ENCODE data around the gene DDX51. TPM values are rescaled to one million over a fixed set of nuclear protein-coding genes. Genes with fewer than 3 reads are reported as not detected.
"Not testable (repeated sequence)": the region's sequence is repeated elsewhere in the genome, so short reads cannot be mapped to it uniquely, and the experiment has no call there.

DDX51 gene
- polyA plus RNA-seq, 4 donors = 12.9 to 24.7 (median 21.6) TPM

- DNase-seq (ENCODE audit: low read depth in 4 of 4, low spot score in 2 of 4) = no peak
Observed at GRCh38 chr12:132156573-132157325, 12.6 kb upstream of the DDX51 start.

- DNase-seq (ENCODE audit: low read depth in 4 of 4, low spot score in 2 of 4) = no peak
Observed at GRCh38 chr12:132155771-132156572, 11.9 kb upstream of the DDX51 start.

- DNase-seq (ENCODE audit: low read depth in 4 of 4, low spot score in 2 of 4) = no peak
Observed at GRCh38 chr12:132154941-132155770, 11.0 kb upstream of the DDX51 start.

GRCh38 chr12:132154341-132154761, 10.2 kb upstream of the DDX51 start:
- no peak for DNase-seq (ENCODE audit: low read depth in 4 of 4, low spot score in 2 of 4)

- DNase-seq (ENCODE audit: low read depth in 4 of 4, low spot score in 2 of 4) = peak in 3 of 4 donors; percentile 71 to 80 (median 79)
Observed at GRCh38 chr12:132153501-132154340, 9.6 kb upstream of the DDX51 start.

- no peak for DNase-seq (ENCODE audit: low read depth in 4 of 4, low spot score in 2 of 4)
Observed at GRCh38 chr12:132152953-132153352, 8.8 kb upstream of the DDX51 start.

- DNase-seq (ENCODE audit: low read depth in 4 of 4, low spot score in 2 of 4) = no peak
Observed at GRCh38 chr12:132152411-132152821, 8.3 kb upstream of the DDX51 start.

- no peak for DNase-seq (ENCODE audit: low read depth in 4 of 4, low spot score in 2 of 4)
Observed at GRCh38 chr12:132151766-132152410, 7.8 kb upstream of the DDX51 start.

GRCh38 chr12:132151145-132151765, 7.1 kb upstream of the DDX51 start:
- DNase-seq (ENCODE audit: low read depth in 4 of 4, low spot score in 2 of 4) = no peak

GRCh38 chr12:132150780-132151144, 6.6 kb upstream of the DDX51 start:
- no peak for DNase-seq (ENCODE audit: low read depth in 4 of 4, low spot score in 2 of 4)

- not testable (repeated sequence) for DNase-seq (ENCODE audit: low read depth in 4 of 4, low spot score in 2 of 4)
Observed at GRCh38 chr12:132149526-132149925, 5.4 kb upstream of the DDX51 start.

- no peak for DNase-seq (ENCODE audit: low read depth in 4 of 4, low spot score in 2 of 4)
Observed at GRCh38 chr12:132148368-132149045, 4.4 kb upstream of the DDX51 start.

- DNase-seq (ENCODE audit: low read depth in 4 of 4, low spot score in 2 of 4) = no peak
Observed at GRCh38 chr12:132147423-132148367, 3.6 kb upstream of the DDX51 start.

- no peak for DNase-seq (ENCODE audit: low read depth in 4 of 4, low spot score in 2 of 4)
Observed at GRCh38 chr12:132146772-132147422, 2.8 kb upstream of the DDX51 start.

- no peak for DNase-seq (ENCODE audit: low read depth in 4 of 4, low spot score in 2 of 4)
Observed at GRCh38 chr12:132146098-132146497, 2.0 kb upstream of the DDX51 start.

GRCh38 chr12:132145334-132145733, 1.2 kb upstream of the DDX51 start:
- DNase-seq (ENCODE audit: low read depth in 4 of 4, low spot score in 2 of 4) = no peak

GRCh38 chr12:132144810-132145168, 670 bp upstream of the DDX51 start:
- DNase-seq (ENCODE audit: low read depth in 4 of 4, low spot score in 2 of 4) = no peak
